Midbrain (tissue), 1 donor: ENCODE results near the gene SLC16A7.
"Not testable (repeated sequence)": the region's sequence is repeated elsewhere in the genome, so short reads cannot be mapped to it uniquely, and the experiment has no call there.

Experiments
- DNase-seq: peaks from one replicate; lab custom pipeline; 2025; lab: John Stamatoyannopoulos, UW

SLC16A7 gene, protein sequence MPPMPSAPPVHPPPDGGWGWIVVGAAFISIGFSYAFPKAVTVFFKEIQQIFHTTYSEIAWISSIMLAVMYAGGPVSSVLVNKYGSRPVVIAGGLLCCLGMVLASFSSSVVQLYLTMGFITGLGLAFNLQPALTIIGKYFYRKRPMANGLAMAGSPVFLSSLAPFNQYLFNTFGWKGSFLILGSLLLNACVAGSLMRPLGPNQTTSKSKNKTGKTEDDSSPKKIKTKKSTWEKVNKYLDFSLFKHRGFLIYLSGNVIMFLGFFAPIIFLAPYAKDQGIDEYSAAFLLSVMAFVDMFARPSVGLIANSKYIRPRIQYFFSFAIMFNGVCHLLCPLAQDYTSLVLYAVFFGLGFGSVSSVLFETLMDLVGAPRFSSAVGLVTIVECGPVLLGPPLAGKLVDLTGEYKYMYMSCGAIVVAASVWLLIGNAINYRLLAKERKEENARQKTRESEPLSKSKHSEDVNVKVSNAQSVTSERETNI

GRCh38 chr12:59595883-59596540 lies at the start of gene SLC16A7:
SLC16A7 (plus strand) TSS chr12:59596029; CDS start chr12:59704802, 108,773 bp downstream.
- DNase-seq: peak; percentile 91

DNA sequence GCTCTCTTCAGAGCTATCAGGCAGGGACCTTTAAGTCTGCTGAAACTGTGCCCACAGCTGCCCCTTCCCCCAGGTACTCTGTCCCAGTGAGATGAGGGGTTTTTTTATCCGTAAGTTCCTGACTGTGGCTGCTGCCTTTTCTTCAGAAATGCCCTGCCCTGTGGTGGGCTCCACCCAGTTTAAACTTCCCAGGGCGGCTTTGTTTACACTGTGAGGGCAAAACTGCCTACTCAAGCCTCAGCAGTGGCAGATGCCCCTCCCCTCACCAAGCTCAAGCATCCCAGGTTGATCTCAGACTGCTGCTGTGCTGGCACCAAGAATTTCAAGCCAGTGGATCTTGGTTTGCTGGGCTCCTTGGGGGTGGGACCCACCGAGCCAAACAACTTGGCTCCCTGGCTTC lies 46.9 kb upstream of the SLC16A7 start:
- no peak for DNase-seq

DNA sequence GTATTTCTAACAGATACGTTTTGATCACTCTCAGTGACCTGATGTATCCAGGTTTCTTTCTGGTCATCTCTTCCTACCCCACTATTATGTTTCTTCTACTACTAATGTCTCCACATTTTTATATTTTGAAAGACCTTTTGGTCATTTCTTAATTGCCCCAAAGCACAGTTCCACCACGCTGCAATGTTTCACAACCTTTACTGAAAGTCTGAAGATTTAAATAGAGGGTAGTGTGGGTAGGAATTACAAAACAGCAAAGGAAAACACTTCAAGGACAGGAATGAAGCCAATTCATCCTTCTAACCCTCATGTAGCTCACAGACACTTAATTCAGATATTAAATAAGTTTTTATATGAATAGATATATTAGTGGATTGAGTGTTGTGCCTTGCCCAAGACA lies 36.1 kb upstream of the SLC16A7 start:
- DNase-seq: no peak

DNA sequence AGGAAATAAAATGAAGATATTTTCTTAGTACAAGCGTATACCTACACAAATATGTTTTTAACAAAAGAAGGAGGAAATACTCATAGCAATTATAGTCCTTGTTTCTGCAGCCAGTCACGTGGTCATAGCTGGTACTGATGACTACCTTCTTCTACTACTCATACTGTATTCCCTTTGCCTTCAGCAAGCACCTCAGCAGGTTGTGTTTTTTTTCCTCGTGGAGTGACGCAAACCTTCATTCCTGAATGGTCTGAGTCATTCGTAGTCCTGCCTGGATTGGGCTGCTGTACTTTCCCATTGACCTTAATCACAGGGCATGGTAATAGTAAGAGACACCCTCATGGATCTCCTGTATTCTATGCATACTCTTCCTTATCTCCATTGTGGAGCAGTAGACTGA lies 25.7 kb upstream of the SLC16A7 start:
- no peak for DNase-seq

DNA sequence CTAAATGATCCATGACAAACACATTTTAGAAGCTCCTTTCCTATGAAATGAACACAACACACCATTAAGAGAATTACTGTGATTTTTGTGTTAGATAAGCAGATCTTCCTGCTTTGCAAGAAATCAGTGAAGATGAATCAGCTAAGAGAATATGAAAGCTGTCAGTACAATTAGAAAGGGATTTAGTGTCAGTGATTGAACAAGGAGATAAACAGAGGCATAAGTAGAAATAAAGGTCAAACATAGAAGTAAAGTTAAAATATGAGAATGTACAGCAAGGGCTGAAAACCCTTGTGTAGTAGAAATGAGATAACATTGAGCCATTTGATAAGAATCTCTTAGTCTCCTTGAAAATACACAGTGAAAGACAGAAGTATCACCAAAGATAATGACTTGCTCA lies 21.4 kb upstream of the SLC16A7 start:
- no peak for DNase-seq

- DNase-seq: no peak
Measured at GRCh38 chr12:59575826-59576225, 20.0 kb upstream of the SLC16A7 start.

DNA sequence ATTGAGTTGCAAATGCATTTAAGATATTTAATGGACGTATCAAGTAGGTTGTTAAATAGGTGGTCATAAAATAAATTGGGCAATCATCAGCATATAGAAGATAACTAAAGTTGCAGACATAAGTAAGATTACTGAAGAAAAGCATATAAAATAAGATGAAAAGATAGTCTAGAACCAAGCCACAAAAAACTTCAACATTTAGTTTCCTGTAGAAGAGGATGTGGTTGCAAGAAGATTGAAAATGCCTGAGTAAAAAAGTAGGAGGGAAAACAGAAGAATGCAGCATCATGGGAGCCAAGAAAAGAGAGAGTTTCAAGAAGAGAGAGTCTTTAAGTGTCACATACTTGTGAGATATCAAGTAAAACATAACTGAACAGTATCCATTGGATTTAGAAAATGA lies 17.6 kb upstream of the SLC16A7 start:
- no peak for DNase-seq

DNA sequence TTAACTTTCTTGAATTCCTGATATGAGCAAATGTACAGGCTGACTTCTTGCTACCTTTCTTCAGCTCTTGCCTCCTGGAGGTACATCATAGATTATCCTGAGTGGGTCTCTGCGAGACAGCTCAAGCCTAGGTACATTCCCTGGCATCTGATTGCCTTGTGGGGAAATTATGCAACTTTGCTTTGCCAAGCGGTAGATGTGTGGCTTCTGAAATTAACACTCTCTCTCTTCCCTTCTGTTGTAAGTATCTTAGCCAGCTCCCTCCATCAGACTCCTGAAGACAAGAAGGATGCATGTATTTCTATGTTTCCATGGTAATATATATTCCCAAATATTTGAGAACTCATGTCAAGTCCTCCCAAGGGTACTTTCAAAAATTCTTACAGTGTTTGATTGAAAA lies 16.2 kb upstream of the SLC16A7 start:
- DNase-seq: no peak

GRCh38 chr12:59580050-59580449 lies 15.8 kb upstream of the SLC16A7 start:
- DNase-seq: no peak

GRCh38 chr12:59583003-59583712 lies 12.7 kb upstream of the SLC16A7 start:
- DNase-seq: no peak

GRCh38 chr12:59587710-59588109 lies 8.1 kb upstream of the SLC16A7 start:
- no peak for DNase-seq

GRCh38 chr12:59593761-59594160 lies 2.1 kb upstream of the SLC16A7 start:
- DNase-seq: no peak

- no peak for DNase-seq
Measured at GRCh38 chr12:59594943-59595500, 807 bp upstream of the SLC16A7 start.

DNA sequence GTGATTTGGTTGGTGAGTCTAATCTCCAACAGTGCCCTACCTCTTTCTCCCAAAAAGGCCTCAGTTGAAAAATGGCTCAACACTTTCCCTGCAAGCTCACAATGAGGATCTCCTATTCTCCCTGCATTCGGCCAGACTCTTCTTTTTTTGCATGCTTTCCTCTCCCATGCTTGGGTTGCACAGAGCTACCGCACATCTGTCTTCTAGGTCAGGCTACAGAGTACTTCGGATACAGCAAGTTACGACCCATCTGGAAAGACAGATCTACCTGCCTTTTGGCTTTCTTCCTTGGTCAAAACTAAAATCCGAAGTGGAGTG lies 305 bp upstream of the SLC16A7 start:
- DNase-seq: no peak

GRCh38 chr12:59597385-59597781 lies 1.6 kb downstream of the SLC16A7 start:
- DNase-seq: no peak

- no peak for DNase-seq
Measured at GRCh38 chr12:59600171-59600570, 4.3 kb downstream of the SLC16A7 start.

GRCh38 chr12:59603754-59604153 lies 7.9 kb downstream of the SLC16A7 start:
- no peak for DNase-seq

GRCh38 chr12:59612823-59613434 lies 17.1 kb downstream of the SLC16A7 start:
- DNase-seq: not testable (repeated sequence)

DNA sequence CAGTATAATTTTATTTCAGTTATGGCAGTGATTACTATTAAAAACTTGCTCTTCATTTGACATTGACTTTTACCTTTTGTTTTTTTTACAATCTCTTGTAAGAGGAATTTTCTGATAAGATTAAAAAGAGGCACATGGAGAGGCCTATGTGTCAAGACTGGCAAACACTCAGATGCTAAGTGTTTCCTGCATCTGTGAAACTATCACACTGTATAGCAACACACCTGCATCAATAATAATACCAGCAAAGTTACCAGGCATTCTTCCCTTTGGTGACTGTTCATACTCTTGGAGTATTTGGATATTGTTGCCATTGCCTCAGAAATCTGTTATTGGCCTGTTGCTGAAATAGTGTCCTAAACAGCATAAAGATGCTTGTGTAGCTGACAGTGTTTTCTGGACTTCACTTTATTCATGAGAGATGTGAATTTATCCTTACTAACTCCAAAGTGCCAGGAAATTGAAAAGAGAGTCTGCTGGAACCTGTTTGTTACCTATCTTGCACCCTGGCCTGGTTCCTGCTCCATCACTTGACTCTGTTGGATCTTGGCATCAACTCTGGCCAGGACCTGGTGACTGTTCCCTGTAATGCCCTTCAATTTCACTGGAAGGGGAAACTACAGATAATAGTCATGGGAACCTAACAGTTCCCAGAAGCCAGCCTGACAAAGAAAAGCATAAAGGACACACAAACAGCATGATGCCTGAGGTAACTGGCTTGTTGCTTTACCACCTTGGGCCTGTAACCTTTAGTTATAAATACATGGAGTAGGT lies 19.8 kb downstream of the SLC16A7 start:
- DNase-seq: no peak

- DNase-seq: peak; percentile 3
Measured at GRCh38 chr12:59619461-59620240, 23.8 kb downstream of the SLC16A7 start.

GRCh38 chr12:59620326-59620725 lies 24.5 kb downstream of the SLC16A7 start:
- DNase-seq: peak; percentile 6
